Common myeloid progenitor, CD34-positive (primary cell): ENCODE data around the gene CALY.

Source experiments
- CTCF ChIA-PET: fragments of 350-600 bp; sonication (Branson Sonifier 250); formaldehyde crosslinking; loops from one replicate; lab custom pipeline; 2021; ENCODE audit warnings: antibody characterized with exemption; lab: Charles Lee
- POLR2A ChIA-PET: fragments of 350-600 bp; sonication (Branson Sonifier 250); formaldehyde crosslinking; loops from one replicate; lab custom pipeline; 2021; ENCODE audit warnings: antibody characterized with exemption; lab: Charles Lee
- DNase-seq, 3 donors: peaks; one replicate each; pipeline versions ENCODE4 v3.0.0 to v3.0.0-alpha.2; 2013
- H3K27ac ChIP-seq, 2 experiments: 1 replicate in 1 of 2; 2 replicates in 1 of 2; pipeline ENCODE4 v1.7.0; 2013; ENCODE audit warnings: inconsistent platforms in 2 of 2, low read length in 2 of 2, mild to moderate bottlenecking in 2 of 2, low read depth in 1 of 2, moderate library complexity in 1 of 2; ENCODE audit not compliant: severe bottlenecking in 2 of 2, insufficient read depth in 1 of 2, poor library complexity in 1 of 2
- H3K27me3 ChIP-seq, 5 experiments: replicated peaks in 2 of 5; 1 replicate in 3 of 5; 2 replicates in 2 of 5; pipeline versions ENCODE4 v1.6.1 to v1.7.0; 2013; ENCODE audit warnings: low read length in 4 of 5, mild to moderate bottlenecking in 2 of 5, moderate library complexity in 2 of 5, inconsistent platforms in 1 of 5; ENCODE audit not compliant: insufficient read depth in 5 of 5, control insufficient read depth in 4 of 5
- H3K36me3 ChIP-seq, 4 experiments: 1 replicate in 2 of 4; 2 replicates in 2 of 4; pipeline versions ENCODE4 v1.6.1 to v1.7.0; 2013; ENCODE audit warnings: low read length in 3 of 4, control low read depth in 1 of 4, mild to moderate bottlenecking in 1 of 4; ENCODE audit not compliant: control insufficient read depth in 4 of 4, insufficient read depth in 4 of 4
- H3K4me1 ChIP-seq, 4 experiments: 1 replicate in 3 of 4; 2 replicates in 1 of 4; pipeline versions ENCODE4 v1.6.1 to v1.7.1; 2013; ENCODE audit warnings: low read length in 3 of 4, mild to moderate bottlenecking in 3 of 4, control low read depth in 1 of 4, inconsistent platforms in 1 of 4, moderate library complexity in 1 of 4; ENCODE audit not compliant: control insufficient read depth in 4 of 4, insufficient read depth in 4 of 4; ENCODE audit errors: control extremely low read depth in 1 of 4
- H3K4me3 ChIP-seq, 7 experiments: 1 replicate in 4 of 7; 2 replicates in 3 of 7; pipeline versions ENCODE4 v1.5.1 to v1.7.0; 2013; ENCODE audit warnings: mild to moderate bottlenecking in 7 of 7, low read length in 6 of 7, moderate library complexity in 6 of 7, inconsistent platforms in 2 of 7, low read depth in 2 of 7, control low read depth in 1 of 7; ENCODE audit not compliant: insufficient read depth in 4 of 7, control insufficient read depth in 1 of 7; ENCODE audit errors: extremely low read depth in 1 of 7
- H3K9me3 ChIP-seq, 5 experiments: 1 replicate in 4 of 5; 2 replicates in 1 of 5; pipeline versions ENCODE4 v1.6.1 to v1.7.1; 2013; ENCODE audit warnings: low read length in 4 of 5, mild to moderate bottlenecking in 2 of 5, inconsistent platforms in 1 of 5, low read depth in 1 of 5, moderate library complexity in 1 of 5; ENCODE audit not compliant: control insufficient read depth in 4 of 5, insufficient read depth in 2 of 5; ENCODE audit errors: control extremely low read depth in 1 of 5
- WGBS: methylation state at CpG from one replicate; pipeline ENCODE4 v1.1.5; 2013; ENCODE audit not compliant: insufficient coverage; 5-methylcytosine and 5-hydroxymethylcytosine counted together

Gene CALY

GRCh38 chr10:133366130-133366478, 29.4 kb upstream of the CALY start:
- no peaks in the 10 kb centered on the region for H3K4me1 ChIP-seq
- no peaks in the 10 kb centered on the region for H3K9me3 ChIP-seq
- POLR2A ChIA-PET = no interaction called here
- H3K27me3 ChIP-seq = no peaks in the 10 kb centered on the region
- no peak overlapping the region for H3K27ac ChIP-seq
- DNase-seq = no peak
- CTCF ChIA-PET = no interaction called here
- WGBS = 89% methylated on average over 17 of the region's 17 CpGs
- H3K36me3 ChIP-seq = peaks cover 9 to 73% (median 54%) of the 10 kb centered on the region in 4 experiments
- H3K4me3 ChIP-seq = no peak overlapping the region

GRCh38 chr10:133365461-133366129, 28.9 kb upstream of the CALY start:
- 88% methylated on average over 12 of the region's 13 CpGs for WGBS
- CTCF ChIA-PET = no interaction called here

GRCh38 chr10:133364645-133365431, 28.1 kb upstream of the CALY start:
- 97% methylated on average over 28 of the region's 29 CpGs for WGBS
- ChIA-PET CTCF (interaction anchor here (1.0 kb wide), 1 partner anchor 35 kb away, joined by 3 read pairs; no protein-coding TSS in a partner anchor), POLR2A (no interaction called here)
- no peak for DNase-seq
- peaks cover 9 to 63% (median 46%) of the 10 kb centered on the region in 4 experiments for H3K36me3 ChIP-seq
- no peak overlapping the region for H3K27ac ChIP-seq
- H3K4me3 ChIP-seq = no peak overlapping the region
- no peaks in the 10 kb centered on the region for H3K9me3 ChIP-seq
- no peaks in the 10 kb centered on the region for H3K27me3 ChIP-seq
- no peaks in the 10 kb centered on the region for H3K4me1 ChIP-seq

More at GRCh38 chr10:133365461-133366129, 28.9 kb upstream of the CALY start:
- peaks cover 9 to 71% (median 52%) of the 10 kb centered on the region in 4 experiments for H3K36me3 ChIP-seq
- no peak for DNase-seq
- no peak overlapping the region for H3K27ac ChIP-seq
- no peak overlapping the region for H3K4me3 ChIP-seq
- no peaks in the 10 kb centered on the region for H3K27me3 ChIP-seq
- H3K9me3 ChIP-seq = no peaks in the 10 kb centered on the region
- POLR2A ChIA-PET = no interaction called here
- H3K4me1 ChIP-seq = no peaks in the 10 kb centered on the region

GRCh38 chr10:133362846-133363245, 26.1 kb upstream of the CALY start:
- Histone ChIP-seq H3K4me1 (no peaks in the 10 kb centered on the region), H3K9me3 (no peaks in the 10 kb centered on the region), H3K27me3 (no peaks in the 10 kb centered on the region), H3K36me3 (peaks cover 7 to 45% (median 30%) of the 10 kb centered on the region in 4 experiments), H3K27ac (no peak overlapping the region), H3K4me3 (no peak overlapping the region)
- DNase-seq = no peak
- ChIA-PET POLR2A (no interaction called here), CTCF (interaction anchor here (0.9 to 1.2 kb wide), 2 partner anchors 33 to 34 kb away, joined by 3 read pairs; no protein-coding TSS in a partner anchor)
- WGBS = 95% methylated on average over 12 of the region's 13 CpGs

- no peaks in the 10 kb centered on the region for H3K27me3 ChIP-seq
- no peaks in the 10 kb centered on the region for H3K9me3 ChIP-seq
- POLR2A ChIA-PET = interaction anchor here (0.6 kb wide), 1 partner anchor 200 kb away, joined by 4 read pairs; no protein-coding TSS in a partner anchor
- no peak overlapping the region for H3K4me3 ChIP-seq
- no peak overlapping the region for H3K27ac ChIP-seq
- 88% methylated on average over 15 of the region's 18 CpGs for WGBS
- H3K36me3 ChIP-seq = peaks cover 7 to 43% (median 28%) of the 10 kb centered on the region in 4 experiments
- no peak for DNase-seq
- CTCF ChIA-PET = interaction anchor here (0.9 to 2.4 kb wide), 5 partner anchors 9 to 33 kb away, joined by 3 to 12 read pairs (median 3); partner anchors contain the start of gene ECHS1
- peaks cover 0 to 6% (median 4%) of the 10 kb centered on the region in 4 experiments for H3K4me1 ChIP-seq
Observed at GRCh38 chr10:133361773-133362441, 25.2 kb upstream of the CALY start.

- Histone ChIP-seq H3K4me1 (peaks cover 0 to 12% (median 10%) of the 10 kb centered on the region in 4 experiments), H3K36me3 (peaks cover 5 to 36% (median 22%) of the 10 kb centered on the region in 4 experiments), H3K9me3 (no peaks in the 10 kb centered on the region), H3K4me3 (no peak overlapping the region), H3K27ac (no peak overlapping the region), H3K27me3 (no peaks in the 10 kb centered on the region)
- WGBS = 96% methylated on average over 5 of the region's 5 CpGs
- no peak for DNase-seq
- ChIA-PET CTCF (interaction anchor here (1.1 to 2.4 kb wide), 3 partner anchors 9 to 12 kb away, joined by 3 to 12 read pairs (median 5); partner anchors contain the start of gene ECHS1), POLR2A (interaction anchor here (0.6 kb wide), 1 partner anchor 201 kb away, joined by 4 read pairs; no protein-coding TSS in a partner anchor)
Observed at GRCh38 chr10:133361227-133361626, 24.5 kb upstream of the CALY start.
